ENCODE results near the gene VAMP7. TPM values are rescaled to one million over a fixed set of nuclear protein-coding genes. Genes with fewer than 3 reads are reported as not detected.

The VAMP7 gene
- total RNA-seq, 1 experiment from 2014 or later, result 19.9 TPM

GRCh38 chrX:155870958-155871357 is 10.2 kb upstream of the VAMP7 start:
- no peak overlapping the region for H4K8ac ChIP-seq (replicated peaks; ENCODE audit: insufficient read length, low read depth, low read length)
- no peak overlapping the region for H3K9ac ChIP-seq (ENCODE audit: extremely low read depth, insufficient read length, low read length)
- H2AK5ac ChIP-seq (ENCODE audit: insufficient read length, low read length), result no peak overlapping the region
- H2AFZ ChIP-seq (ENCODE audit: low read length), result no peak overlapping the region
- H3K27ac Mint-ChIP-seq, result no peak overlapping the region
- H3K9me3 ChIP-seq (ENCODE audit: control insufficient read depth, low read depth, low read length), result peaks cover 27% of the 10 kb centered on the region
- no peak for TF ChIP-seq CTCF (conservative IDR thresholded peaks at IDR 0.05)
- H3K23ac ChIP-seq (ENCODE audit: insufficient read length, low read depth, low read length), result no peak overlapping the region
- no peak overlapping the region for H3K4me3 Mint-ChIP-seq
- peaks cover 0 to 5% (median 4%) of the 10 kb centered on the region in 3 experiments; a peak in 1 of 7 replicates for H3K36me3 Mint-ChIP-seq (ENCODE audit: insufficient read depth in 1 of 3, low read depth in 3 of 3)
- no peaks in the 10 kb centered on the region for H3K23me2 ChIP-seq (ENCODE audit: insufficient read length, low read depth, low read length, poor library complexity, severe bottlenecking)
- H3K4me2 ChIP-seq (ENCODE audit: insufficient read depth, insufficient read length, low read length), result no peak overlapping the region
- H4K20me1 ChIP-seq (ENCODE audit: control insufficient read depth, insufficient read depth, insufficient read length), result no peaks in the 10 kb centered on the region
- H4K91ac ChIP-seq (ENCODE audit: insufficient read length, low read depth, low read length), result no peak overlapping the region
- no peak overlapping the region for H2BK5ac ChIP-seq (ENCODE audit: insufficient read length, low read length)
- H2BK120ac ChIP-seq (ENCODE audit: low read depth, low read length, poor library complexity, severe bottlenecking), result no peak overlapping the region
- H2BK20ac ChIP-seq (ENCODE audit: low read depth, low read length, poor library complexity, severe bottlenecking), result no peak overlapping the region
- no peak overlapping the region for H2BK12ac ChIP-seq (ENCODE audit: insufficient read length, low read depth, low read length)
- no peak overlapping the region for H3K27ac ChIP-seq (ENCODE audit: insufficient read length, low read depth, low read length)
- no peak for DNase-seq
- no peak overlapping the region for H3T11ph ChIP-seq (ENCODE audit: low read length)
- H3K14ac ChIP-seq (ENCODE audit: insufficient read depth, low read length), result no peak overlapping the region
- no peaks in the 10 kb centered on the region for H3K79me1 ChIP-seq (ENCODE audit: insufficient read depth, low read depth, low read length, poor library complexity, severe bottlenecking)
- peaks cover 59 to 66% of the 10 kb centered on the region in 2 experiments for H3K9me3 Mint-ChIP-seq
- no peak overlapping the region for H3K4ac ChIP-seq (ENCODE audit: low read depth, low read length)
- H3K79me2 ChIP-seq (ENCODE audit: insufficient read depth, low read length), result no peaks in the 10 kb centered on the region
- H3K4me1 ChIP-seq (ENCODE audit: insufficient read depth, low read length), result no peaks in the 10 kb centered on the region
- H3K27me3 Mint-ChIP-seq (ENCODE audit: low read depth), result peaks cover 4% of the 10 kb centered on the region
- no peak overlapping the region for H4K5ac ChIP-seq (ENCODE audit: insufficient read length, low read depth, low read length)
- no peak overlapping the region for H3K56ac ChIP-seq (ENCODE audit: insufficient read length, low read depth, low read length)
- H3K18ac ChIP-seq (ENCODE audit: insufficient read length, low read depth, low read length), result no peak overlapping the region
- no peaks in the 10 kb centered on the region for H3K4me1 Mint-ChIP-seq
- no peak overlapping the region for H2BK15ac ChIP-seq (ENCODE audit: low read depth, low read length)
- H3K27me3 ChIP-seq (ENCODE audit: insufficient read depth, low read length), result no peaks in the 10 kb centered on the region

Data from H9 (cell line).